K562 (cell line): ENCODE measurements around the gene GCNT4. TPM values are rescaled to one million over a fixed set of nuclear protein-coding genes. Genes with fewer than 3 reads are reported as not detected.

Source experiments
- ATAC-seq: fragments of 200-7000 bp; cut with Tn5 transposase; 3 replicates; pipeline ENCODE4 v1.9.1; 2020; ENCODE audit warnings: moderate library complexity
- BruUV-seq: library from RNA; stranded (reverse); fragments of 400-500 nt; replicated peaks from 2 replicates; lab custom pipeline; 2021; lab: Mats Ljungman, UMichigan
- CTCF ChIA-PET: fragments of 300-600 bp; formaldehyde crosslinking; extraction: SDS; loops from one replicate; lab custom pipeline; 2021; ENCODE audit warnings: low intra/inter-chr PET ratio; lab: Yijun Ruan, JAX
- POLR2A ChIA-PET: fragments of 300-600, 350-650 bp; sonication (Branson Sonifier 250); formaldehyde crosslinking; extraction: SDS; loops from one replicate; lab custom pipeline; 2021; ENCODE audit warnings: antibody characterized with exemption, inconsistent platforms; lab: Yijun Ruan, JAX
- DNase-seq, 4 experiments: peaks; one replicate each; pipeline versions ENCODE4 v3.0.0 to v3.0.0-alpha.2; 2011 to 2018; ENCODE audit warnings: low spot score in 3 of 4, mixed read lengths in 3 of 4; ENCODE audit errors: extremely low read depth in 1 of 4
- FAIRE-seq: peaks from 2 replicates; lab custom pipeline; 2011; peaks lifted over from hg19 to GRCh38; lab: Jason Lieb, UNC
- H2AFZ ChIP-seq: 2 replicates; pipeline ENCODE4 v1.6.0; 2011; ENCODE audit warnings: low read depth, low read length, control low read depth, inconsistent platforms
- H3K27ac ChIP-seq: fragments of 200-600 bp; 3 replicates; pipeline ENCODE4 v1.8.0; 2011; ENCODE audit warnings: low read depth, mild to moderate bottlenecking, control low read depth, inconsistent platforms, low read length, moderate library complexity, mixed read lengths; ENCODE audit errors: extremely low read depth
- H3K27me3 ChIP-seq, 2 experiments: fragments of 300-600 bp in 1 of 2; 2 replicates in 1 of 2; 3 replicates in 1 of 2; pipeline versions ENCODE4 v1.6.0 to v1.8.0; 2011; ENCODE audit warnings: inconsistent platforms in 2 of 2, low read length in 2 of 2, mild to moderate bottlenecking in 1 of 2, mixed read lengths in 1 of 2, moderate library complexity in 1 of 2; ENCODE audit not compliant: control insufficient read depth in 2 of 2, insufficient read depth in 2 of 2
- H3K36me3 ChIP-seq: fragments of 300-600 bp; 3 replicates; pipeline ENCODE4 v1.8.0; 2011; ENCODE audit warnings: mild to moderate bottlenecking, low read length, inconsistent platforms; ENCODE audit not compliant: control insufficient read depth, insufficient read depth
- H3K4me1 ChIP-seq, 2 experiments: fragments of 200-600 bp in 1 of 2; replicated peaks in 1 of 2; 2 replicates in 1 of 2; 3 replicates in 1 of 2; pipeline versions ENCODE4 v1.5.1 to v1.8.0; 2011; ENCODE audit warnings: inconsistent platforms in 2 of 2, low read length in 2 of 2, mild to moderate bottlenecking in 1 of 2, mixed read lengths in 1 of 2, moderate library complexity in 1 of 2; ENCODE audit not compliant: control insufficient read depth in 2 of 2, insufficient read depth in 2 of 2
- H3K4me2 ChIP-seq: 2 replicates; pipeline ENCODE4 v1.6.1; 2011; ENCODE audit warnings: low read length, control low read depth, inconsistent platforms, mixed read lengths; ENCODE audit not compliant: insufficient read depth
- H3K4me3 ChIP-seq: fragments of 200-600 bp; sonication (generic), shearing (Covaris generic); 2 replicates; pipeline ENCODE4 v1.5.1; 2016; ENCODE audit warnings: control low read depth, inconsistent platforms
- H3K79me2 ChIP-seq: fragments of 200-600 bp; 3 replicates; pipeline ENCODE4 v1.8.0; 2011; ENCODE audit warnings: low read length, inconsistent platforms; ENCODE audit not compliant: control insufficient read depth, insufficient read depth
- H3K9ac ChIP-seq, 2 experiments: 2 replicates each; pipeline versions ENCODE4 v1.6.0 to v1.6.1; 2011; ENCODE audit warnings: low read depth in 2 of 2, low read length in 2 of 2, control low read depth in 1 of 2, inconsistent platforms in 1 of 2, mild to moderate bottlenecking in 1 of 2, mixed read lengths in 1 of 2; ENCODE audit not compliant: insufficient read depth in 1 of 2
- H3K9me1 ChIP-seq: one replicate; pipeline ENCODE4 v1.6.0; 2011; ENCODE audit warnings: inconsistent platforms, mild to moderate bottlenecking, low read length, moderate library complexity; ENCODE audit not compliant: control insufficient read depth, insufficient read depth
- H3K9me3 ChIP-seq: replicated peaks from 2 replicates; pipeline ENCODE4 v1.5.1; 2011; ENCODE audit warnings: low read depth, low read length, inconsistent platforms; ENCODE audit not compliant: control insufficient read depth, insufficient read depth
- H4K20me1 ChIP-seq: replicated peaks from 2 replicates; pipeline ENCODE4 v1.6.1; 2011; ENCODE audit warnings: low read length, inconsistent platforms, mixed read lengths; ENCODE audit not compliant: control insufficient read depth, insufficient read depth
- CLOCK ChIP-seq: fragments of 250-450 bp; sonication (Bioruptor Pico); IDR thresholded peaks from 2 replicates; pipeline ENCODE4 v1.4.0; 2020; ENCODE audit warnings: mild to moderate bottlenecking, moderate library complexity, borderline replicate concordance
- L3MBTL2 ChIP-seq: fragments of 450-650 bp; IDR thresholded peaks from 2 replicates; pipeline ENCODE4 v1.6.1; 2016; ENCODE audit warnings: mild to moderate bottlenecking, moderate library complexity
- MYBL2 ChIP-seq, 2 experiments: fragments of 450-650 bp in 1 of 2; sonication (generic) in 1 of 2; formaldehyde crosslinking in 1 of 2; IDR thresholded peaks; 2 replicates each; pipeline versions ENCODE4 v1.6.1 to v1.8.1; 2017 to 2022; ENCODE audit warnings: borderline replicate concordance in 1 of 2, inconsistent platforms in 1 of 2, low read depth in 1 of 2, mild to moderate bottlenecking in 1 of 2, missing genetic modification reagents in 1 of 2, moderate library complexity in 1 of 2
- PCBP2 ChIP-seq: fragments of 200-400 bp; formaldehyde crosslinking; IDR thresholded peaks from 2 replicates; pipeline ENCODE4 v1.6.1; 2018; ENCODE audit warnings: low read length, low read depth, mild to moderate bottlenecking, moderate library complexity; ENCODE audit not compliant: poor library complexity, severe bottlenecking
- ZFP1 ChIP-seq: fragments of 450-650 bp; formaldehyde crosslinking; IDR thresholded peaks from 2 replicates; pipeline ENCODE4 v1.4.0; 2020; ENCODE audit warnings: mild to moderate bottlenecking, mixed read lengths
- ZNF175 ChIP-seq: fragments of 200-800 bp; sonication (Bioruptor generic); IDR thresholded peaks from 2 replicates; pipeline ENCODE4 v1.6.1; 2016; ENCODE audit warnings: low read depth, mild to moderate bottlenecking, missing genetic modification characterization, missing compliant biosample characterization
- ZNF551 ChIP-seq: fragments of 250-450 bp; sonication (Bioruptor Pico); IDR thresholded peaks from 2 replicates; pipeline ENCODE4 v1.5.0; 2021; ENCODE audit warnings: mild to moderate bottlenecking, moderate library complexity
- ZNF609 ChIP-seq: sonication (generic); formaldehyde crosslinking; IDR thresholded peaks from 2 replicates; pipeline ENCODE4 v1.8.1; 2023; ENCODE audit warnings: missing genetic modification reagents, mild to moderate bottlenecking, borderline replicate concordance
- WGBS: fragments of 100-300 bp; shearing (Covaris generic); methylation state at CpG from one replicate; pipeline ENCODE4 v1.1.6; 2016; ENCODE audit warnings: low coverage, mixed read lengths; ENCODE audit not compliant: insufficient coverage; ENCODE audit errors: missing lambda C conversion rate; 5-methylcytosine and 5-hydroxymethylcytosine counted together
- in situ Hi-C: fragments of 300-500 bp; cut with MboI; formaldehyde crosslinking; loops from 4 replicates; pipeline ENCODE4 v1.15.0; 2018; ENCODE audit warnings: inconsistent platforms, mixed read lengths
- intact Hi-C: fragments of 100-400 bp; cut with micrococcal nuclease; formaldehyde crosslinking; loops from 2 replicates; pipeline ENCODE4 v1.14.2; 2022
- polyA plus RNA-seq, 8 experiments: library from polyadenylated mRNA; depleted of rRNA in 4 of 8; stranded (reverse) in 5 of 8; unstranded in 3 of 8; fragments of >200 nt; fragmentation: Nextera tagmentation in 2 of 8; fragmentation: Illumina TruSeq in 1 of 8; extraction: Ambion mirVana in 2 of 8; extraction: Trizol in 1 of 8; gene quantifications; 2 replicates each; pipeline versions ENCODE4 v1.2.1 to v1.2.3, GENCODE V29; 2011 to 2014; ENCODE audit warnings: inconsistent platforms in 1 of 8, missing spikeins in 1 of 8
- total RNA-seq, 7 experiments: library from RNA; depleted of rRNA in 6 of 7; stranded (reverse); fragments of >200 nt in 6 of 7; fragmentation: Illumina TruSeq in 2 of 7; extraction: Trizol in 2 of 7; gene quantifications; 2 replicates each; pipeline versions ENCODE4 v1.2.1 to v1.2.3, GENCODE V29; 2011 to 2021; ENCODE audit warnings: low replicate concordance in 1 of 7

GCNT4 gene
- total and polyA plus RNA-seq, 9 of the 15 experiments (the other 6 are each of a cell fraction or from before 2014, with no cell fraction given) = 0.01 TPM; not detected in 8

GRCh38 chr5:75006865-75007822 lies 45.2 kb downstream of the GCNT4 start (continued):
- no peak for TF ChIP-seq CLOCK

GRCh38 chr5:75005561-75005960 lies 46.8 kb downstream of the GCNT4 start:
- intact Hi-C loops (no loop called here), in situ Hi-C loops (no loop called here)
- Histone ChIP-seq H3K79me2 (no peaks in the 10 kb centered on the region), H3K27ac (no peak overlapping the region), H3K36me3 (no peaks in the 10 kb centered on the region), H3K9ac (no peak overlapping the region), H3K9me3 (no peaks in the 10 kb centered on the region), H3K4me3 (no peak overlapping the region), H3K4me1 (no peaks in the 10 kb centered on the region), H3K4me2 (no peak overlapping the region), H3K27me3 (no peaks in the 10 kb centered on the region), H4K20me1 (no peaks in the 10 kb centered on the region), H2AFZ (no peak overlapping the region), H3K9me1 (no peaks in the 10 kb centered on the region)
- ATAC-seq = no peak
- no TSS peak for BruUV-seq
- no peak for FAIRE-seq
- 0% methylated on average over 1 of the region's 1 CpG for WGBS
- ChIA-PET POLR2A (no interaction called here), CTCF (no interaction called here)
- no peak for TF ChIP-seq ZNF551 (CRISPR knock-in tag)
- TF ChIP-seq ZFP1 (CRISPR knock-in tag) = peak; percentile 81
- TF ChIP-seq PCBP2 = no peak
- no peak for TF ChIP-seq ZNF609 (CRISPR knock-in tag)
- no peak for TF ChIP-seq ZNF175 (CRISPR knock-in tag)
- TF ChIP-seq MYBL2 (IDR thresholded peaks at IDR 0.05; ENCODE audit: low read depth) = no peak
- no peak for TF ChIP-seq MYBL2 (CRISPR knock-in tag; IDR thresholded peaks at IDR 0.05; ENCODE audit: borderline replicate concordance)
- no peak for TF ChIP-seq L3MBTL2
- DNase-seq = no peak
